CD4-positive, CD25-positive, alpha-beta regulatory T cell (primary cell): ENCODE results near the gene TEX261. TPM values are rescaled to one million over a fixed set of nuclear protein-coding genes. Genes with fewer than 3 reads are reported as not detected.
"Not testable (repeated sequence)": the region's sequence is repeated elsewhere in the genome, so short reads cannot be mapped to it uniquely, and the experiment has no call there.

Experiments used
- ATAC-seq, 2 donors: fragments of 150-1000 bp; cut with Tn5 transposase; one replicate each; pipeline ENCODE4 v1.10.0; 2021; ENCODE audit warnings: low read depth in 2 of 2, moderate number of reproducible peaks in 2 of 2, moderate library complexity in 1 of 2
- DNase-seq, 3 donors: peaks; one replicate each; pipeline versions ENCODE4 v3.0.0 to v3.0.0-alpha.2; 2012 to 2022; ENCODE audit warnings: mixed read lengths in 1 of 3
- H3K27ac ChIP-seq: one replicate; pipeline ENCODE4 v1.7.0; 2013; ENCODE audit warnings: mild to moderate bottlenecking, low read length; ENCODE audit not compliant: insufficient read depth, poor library complexity, severe bottlenecking
- H3K27me3 ChIP-seq: one replicate; pipeline ENCODE4 v1.7.0; 2013; ENCODE audit warnings: low read length; ENCODE audit not compliant: control insufficient read depth, insufficient read depth
- H3K36me3 ChIP-seq: one replicate; pipeline ENCODE4 v1.7.0; 2013; ENCODE audit warnings: mild to moderate bottlenecking, low read length, moderate library complexity; ENCODE audit not compliant: control insufficient read depth, insufficient read depth
- H3K4me1 ChIP-seq: 2 replicates; pipeline ENCODE4 v1.7.0; 2013; ENCODE audit warnings: mild to moderate bottlenecking, low read length; ENCODE audit not compliant: insufficient read depth, control insufficient read depth, poor library complexity, severe bottlenecking
- H3K4me3 ChIP-seq: one replicate; pipeline ENCODE4 v1.7.0; 2013; ENCODE audit warnings: low read depth, mild to moderate bottlenecking, low read length, moderate library complexity
- H3K9me3 ChIP-seq, 2 experiments: 1 replicate in 1 of 2; 2 replicates in 1 of 2; pipeline ENCODE4 v1.7.0; 2013; ENCODE audit warnings: low read length in 2 of 2, mild to moderate bottlenecking in 1 of 2, moderate library complexity in 1 of 2; ENCODE audit not compliant: control insufficient read depth in 2 of 2
- H3K27ac Mint-ChIP-seq, 3 donors: one replicate each; pipeline ENCODE4 v1.8.0; 2020 to 2022; ENCODE audit warnings: mild to moderate bottlenecking in 3 of 3, mixed read lengths in 3 of 3, moderate library complexity in 2 of 3
- H3K27me3 Mint-ChIP-seq: one replicate; pipeline ENCODE4 v1.8.0; 2022; ENCODE audit warnings: mild to moderate bottlenecking, mixed read lengths
- H3K36me3 Mint-ChIP-seq: one replicate; pipeline ENCODE4 v1.8.0; 2020; ENCODE audit warnings: mixed read lengths
- H3K4me1 Mint-ChIP-seq, 4 donors: one replicate each; pipeline ENCODE4 v1.8.0; 2020 to 2022; ENCODE audit warnings: mixed read lengths in 4 of 4, mild to moderate bottlenecking in 1 of 4
- H3K4me3 Mint-ChIP-seq, 4 donors: one replicate each; pipeline ENCODE4 v1.8.0; 2020 to 2022; ENCODE audit warnings: mild to moderate bottlenecking in 4 of 4, mixed read lengths in 4 of 4, moderate library complexity in 3 of 4
- H3K9me3 Mint-ChIP-seq, 7 donors: one replicate each; pipeline ENCODE4 v1.8.0; 2020 to 2022; ENCODE audit warnings: mixed read lengths in 7 of 7, mild to moderate bottlenecking in 3 of 7, moderate library complexity in 2 of 7
- polyA plus RNA-seq, 4 donors: library from polyadenylated mRNA; unstranded; fragments of 300-500 nt; fragmentation: Illumina TruSeq; gene quantifications; one replicate each; pipeline ENCODE4 v1.2.3, GENCODE V29; 2021
- total RNA-seq: library from RNA; stranded (reverse); gene quantifications from one replicate; pipeline ENCODE4 v1.2.3, GENCODE V29; 2022

Gene TEX261
- total and polyA plus RNA-seq, 5 donors from 2014 or later = 30.2 to 37.8 (median 33.2) TPM

GRCh38 chr2:70998885-70999284 is 4.2 kb upstream of the TEX261 start:
- H3K9me3 ChIP-seq, H3K36me3 Mint-ChIP-seq, H3K36me3 ChIP-seq, H3K9me3 Mint-ChIP-seq, H3K4me3 Mint-ChIP-seq, H3K27ac ChIP-seq, H3K27me3 Mint-ChIP-seq, ATAC-seq, DNase-seq, H3K27me3 ChIP-seq, H3K27ac Mint-ChIP-seq, H3K4me3 ChIP-seq: not testable (repeated sequence)
- peaks cover 18% of the 10 kb centered on the region for H3K4me1 ChIP-seq
- peaks cover 15 to 26% (median 18%) of the 10 kb centered on the region in 4 donors for H3K4me1 Mint-ChIP-seq

DNA sequence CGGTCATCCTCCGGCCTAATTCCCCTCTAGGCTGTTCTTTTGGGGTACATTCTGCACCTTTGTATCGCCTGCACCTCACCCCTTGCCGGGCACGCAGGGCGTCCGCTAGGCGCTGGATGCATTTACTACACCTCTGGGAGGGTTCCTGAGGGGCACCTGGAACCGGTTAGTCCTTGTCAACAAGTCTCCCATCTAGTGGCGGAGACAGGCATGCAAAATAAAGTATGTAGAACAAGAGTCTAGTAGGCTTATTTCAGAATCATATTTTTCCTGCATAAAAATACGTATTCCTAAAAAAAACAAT is 705 bp upstream of the TEX261 start:
- Mint-ChIP-seq H3K4me3 (peak overlapping the region; percentile 94 to 99 (median 96)), H3K36me3 (peaks cover 9% of the 10 kb centered on the region), H3K27me3 (no peaks in the 10 kb centered on the region), H3K9me3 (no peaks in the 10 kb centered on the region), H3K4me1 (peaks cover 25 to 38% (median 30%) of the 10 kb centered on the region in 4 donors), H3K27ac (peak overlapping the region; percentile 86 to 91 (median 87))
- DNase-seq (peak; percentile 40 to 75 (median 56)), ATAC-seq (peak; percentile 27 to 38)
- peak overlapping the region; percentile 93 for H3K4me3 ChIP-seq
- H3K4me1 ChIP-seq = peaks cover 26% of the 10 kb centered on the region
- H3K9me3 ChIP-seq = no peaks in the 10 kb centered on the region
- peak overlapping the region; percentile 49 for H3K27ac ChIP-seq
- H3K27me3 ChIP-seq = no peaks in the 10 kb centered on the region
- H3K36me3 ChIP-seq = peaks cover 16% of the 10 kb centered on the region

DNA sequence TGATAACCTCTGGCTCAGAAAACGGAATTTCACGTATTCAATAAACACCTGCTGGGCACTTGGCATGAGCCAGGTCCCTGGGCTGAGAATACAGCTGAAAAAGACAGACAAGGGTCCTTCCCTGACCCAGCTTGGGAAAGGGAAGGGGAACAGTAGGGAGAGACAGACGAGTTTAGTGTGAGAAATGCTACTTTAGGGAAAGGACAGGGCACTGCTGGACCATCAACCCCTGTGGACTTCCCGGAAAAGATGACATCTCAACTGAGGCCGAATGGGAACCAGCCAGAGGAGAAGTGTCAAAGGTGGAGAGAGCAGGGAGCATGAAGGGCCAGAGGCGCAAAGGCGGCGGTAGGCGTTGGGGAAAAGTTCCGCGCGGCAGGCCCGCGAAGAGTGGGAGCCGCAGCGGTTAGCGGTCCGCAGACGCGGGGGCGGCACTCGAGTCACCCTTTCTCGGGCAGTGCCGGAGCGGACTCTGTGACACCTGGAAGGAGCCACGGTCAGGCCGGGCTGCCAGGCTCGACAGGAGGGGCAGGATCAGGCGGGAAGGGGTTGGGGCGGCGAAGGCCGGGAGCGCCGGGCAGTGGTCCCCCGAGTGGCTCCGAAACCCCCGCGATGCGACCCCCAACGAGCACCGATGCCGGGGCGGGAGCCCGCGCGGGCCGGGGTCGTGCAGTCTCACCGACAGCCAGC is 519 bp downstream of the TEX261 start:
- Histone ChIP-seq H3K9me3 (no peaks in the 10 kb centered on the region), H3K27ac (peak overlapping the region; percentile 68), H3K4me3 (peak overlapping the region; percentile 83), H3K4me1 (peaks cover 26% of the 10 kb centered on the region), H3K27me3 (no peaks in the 10 kb centered on the region), H3K36me3 (peaks cover 27% of the 10 kb centered on the region)
- peak overlapping the region; percentile 89 to 97 (median 95) for H3K4me3 Mint-ChIP-seq
- peaks cover 9% of the 10 kb centered on the region for H3K36me3 Mint-ChIP-seq
- H3K4me1 Mint-ChIP-seq = peaks cover 23 to 40% (median 29%) of the 10 kb centered on the region in 4 donors
- H3K27ac Mint-ChIP-seq = peak overlapping the region; percentile 76 to 96 (median 90)
- DNase-seq (no peak), ATAC-seq (no peak)
- no peaks in the 10 kb centered on the region for H3K9me3 Mint-ChIP-seq
- no peaks in the 10 kb centered on the region for H3K27me3 Mint-ChIP-seq

GRCh38 chr2:70992945-70993853 is 1.5 kb downstream of the TEX261 start:
- no peaks in the 10 kb centered on the region for H3K9me3 Mint-ChIP-seq
- H3K27me3 ChIP-seq = no peaks in the 10 kb centered on the region
- peak overlapping the region; percentile 68 for H3K27ac ChIP-seq
- H3K36me3 Mint-ChIP-seq = peaks cover 16% of the 10 kb centered on the region
- H3K27ac Mint-ChIP-seq = peak overlapping the region; percentile 90 to 96 (median 90)
- peak overlapping the region; percentile 83 for H3K4me3 ChIP-seq
- peaks cover 21 to 41% (median 29%) of the 10 kb centered on the region in 4 donors for H3K4me1 Mint-ChIP-seq
- peak in 1 of 3 donors; percentile 31 for DNase-seq
- H3K27me3 Mint-ChIP-seq = no peaks in the 10 kb centered on the region
- ATAC-seq = no peak
- H3K4me3 Mint-ChIP-seq = peak overlapping the region; percentile 89 to 97 (median 95)
- peaks cover 26% of the 10 kb centered on the region for H3K4me1 ChIP-seq
- no peaks in the 10 kb centered on the region for H3K9me3 ChIP-seq
- peaks cover 37% of the 10 kb centered on the region for H3K36me3 ChIP-seq

- peaks cover 26% of the 10 kb centered on the region for H3K4me1 ChIP-seq
- ATAC-seq (no peak), DNase-seq (no peak)
- Mint-ChIP-seq H3K4me1 (peaks cover 21 to 42% (median 35%) of the 10 kb centered on the region in 4 donors), H3K9me3 (peaks cover 0 to 2% (median 0%) of the 10 kb centered on the region in 7 donors), H3K27ac (peak overlapping the region in 2 of 3 donors; percentile 31 to 32), H3K36me3 (peaks cover 28% of the 10 kb centered on the region), H3K4me3 (peak overlapping the region; percentile 13 to 78 (median 58)), H3K27me3 (no peaks in the 10 kb centered on the region)
- H3K4me3 ChIP-seq = no peak overlapping the region
- H3K36me3 ChIP-seq = peaks cover 51% of the 10 kb centered on the region
- H3K27ac ChIP-seq = no peak overlapping the region
- H3K9me3 ChIP-seq = no peaks in the 10 kb centered on the region
- H3K27me3 ChIP-seq = no peaks in the 10 kb centered on the region
Measured at GRCh38 chr2:70991742-70992141, 2.9 kb downstream of the TEX261 start.

DNA sequence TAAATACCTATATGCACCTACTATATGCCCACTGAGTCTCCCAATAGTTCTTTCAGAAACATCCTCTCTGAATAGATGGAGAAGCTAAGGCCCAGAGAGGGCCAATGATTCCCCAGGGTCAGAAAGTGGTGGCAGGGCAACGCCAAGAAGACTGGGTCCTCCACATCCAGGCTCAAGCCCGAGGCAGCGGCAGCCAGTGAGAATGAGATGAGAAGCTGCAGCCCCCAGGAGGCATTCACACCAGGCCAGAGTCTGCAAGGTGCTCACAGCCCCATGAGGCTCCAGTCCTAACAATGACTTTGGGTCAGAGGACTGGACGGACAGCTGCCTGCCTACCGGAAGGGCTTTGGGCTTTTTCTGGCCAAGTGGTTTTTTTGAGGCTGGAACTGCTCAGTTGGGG is 3.5 kb downstream of the TEX261 start:
- H3K4me1 ChIP-seq = peaks cover 26% of the 10 kb centered on the region
- DNase-seq (no peak), ATAC-seq (no peak)
- no peaks in the 10 kb centered on the region for H3K9me3 ChIP-seq
- H3K27ac ChIP-seq = no peak overlapping the region
- H3K27me3 ChIP-seq = no peaks in the 10 kb centered on the region
- Mint-ChIP-seq H3K36me3 (peaks cover 34% of the 10 kb centered on the region), H3K27me3 (no peaks in the 10 kb centered on the region), H3K9me3 (peaks cover 0 to 3% (median 0%) of the 10 kb centered on the region in 7 donors), H3K27ac (peak overlapping the region in 1 of 3 donors; percentile 74), H3K4me3 (peak overlapping the region in 2 of 4 donors; percentile 42 to 78), H3K4me1 (peaks cover 21 to 48% (median 35%) of the 10 kb centered on the region in 4 donors)
- H3K36me3 ChIP-seq = peaks cover 56% of the 10 kb centered on the region
- no peak overlapping the region for H3K4me3 ChIP-seq

- Mint-ChIP-seq H3K36me3 (peaks cover 39% of the 10 kb centered on the region), H3K9me3 (peaks cover 0 to 3% (median 0%) of the 10 kb centered on the region in 7 donors), H3K27ac (no peak overlapping the region), H3K27me3 (no peaks in the 10 kb centered on the region), H3K4me1 (peaks cover 15 to 48% (median 27%) of the 10 kb centered on the region in 4 donors), H3K4me3 (no peak overlapping the region)
- Histone ChIP-seq H3K27ac (no peak overlapping the region), H3K9me3 (no peaks in the 10 kb centered on the region), H3K4me1 (peaks cover 23% of the 10 kb centered on the region), H3K36me3 (peaks cover 59% of the 10 kb centered on the region), H3K27me3 (no peaks in the 10 kb centered on the region), H3K4me3 (no peak overlapping the region)
- ATAC-seq = no peak
- no peak for DNase-seq
Measured at GRCh38 chr2:70990216-70990615, 4.5 kb downstream of the TEX261 start.
